PC-9 (cell line): ENCODE measurements around the gene CUX1.

Experiments
- CTCF ChIP-seq: fragments of 200-600 bp; sonication (generic); conservative IDR thresholded peaks from 2 replicates; pipeline ENCODE4 v1.6.1; 2017; ENCODE audit warnings: mixed run types, antibody characterized with exemption, mild to moderate bottlenecking, moderate library complexity
- EZH2 ChIP-seq: fragments of 200-600 bp; sonication (generic); IDR thresholded peaks from 2 replicates; pipeline ENCODE4 v1.8.0; 2017; ENCODE audit warnings: antibody characterized with exemption, low read depth

GRCh38 chr7:102211590-102212550 lies 394.4 kb downstream of the CUX1 start:
- TF ChIP-seq CTCF (no peak), EZH2 (no peak)
